Measurements from ENCODE around the gene IPCEF1. TPM values are rescaled to one million over a fixed set of nuclear protein-coding genes. Genes with fewer than 3 reads are reported as not detected.
"Not testable (repeated sequence)": the region's sequence is repeated elsewhere in the genome, so short reads cannot be mapped to it uniquely, and the experiment has no call there.

Gene IPCEF1
- total and polyA plus RNA-seq, 3 experiments from 2014 or later, result 17.7 to 57.8 (median 19.2) TPM

- Mint-ChIP-seq H3K4me1 (peaks cover 7 to 13% (median 11%) of the 10 kb centered on the region in 3 donors), H3K4me3 (no peak overlapping the region), H3K27me3 (peaks cover 8 to 19% of the 10 kb centered on the region in 2 donors), H3K27ac (no peak overlapping the region), H3K36me3 (peaks cover 0 to 12% (median 0%) of the 10 kb centered on the region in 3 donors), H3K9me3 (peaks cover 0 to 8% (median 6%) of the 10 kb centered on the region in 5 donors)
- Histone ChIP-seq H3K27ac (ENCODE audit: low read depth, low read length) (no peak overlapping the region), H3K9me3 (ENCODE audit: low read length) (no peaks in the 10 kb centered on the region), H3K27me3 (ENCODE audit: insufficient read depth, low read length, poor library complexity, severe bottlenecking) (no peaks in the 10 kb centered on the region), H3K36me3 (ENCODE audit: insufficient read depth, low read length) (no peaks in the 10 kb centered on the region), H3K4me1 (ENCODE audit: insufficient read depth, low read length) (peaks cover 8% of the 10 kb centered on the region), H3K4me3 (ENCODE audit: low read length) (no peak overlapping the region)
- ChIA-PET POLR2A (no interaction called here), CTCF (no interaction called here)
- DNase-seq, result no peak
These were observed 49.9 kb downstream of the IPCEF1 start for GRCh38 chr6:154306696-154307095.

- Histone ChIP-seq H3K36me3 (ENCODE audit: insufficient read depth, low read length) (no peaks in the 10 kb centered on the region), H3K4me3 (ENCODE audit: low read length) (no peak overlapping the region), H3K9me3 (ENCODE audit: low read length) (no peaks in the 10 kb centered on the region), H3K4me1 (ENCODE audit: insufficient read depth, low read length) (peaks cover 8% of the 10 kb centered on the region), H3K27me3 (ENCODE audit: insufficient read depth, low read length, poor library complexity, severe bottlenecking) (no peaks in the 10 kb centered on the region), H3K27ac (ENCODE audit: low read depth, low read length) (no peak overlapping the region)
- ChIA-PET CTCF (no interaction called here), POLR2A (no interaction called here)
- Mint-ChIP-seq H3K36me3 (peaks cover 0 to 3% (median 0%) of the 10 kb centered on the region in 3 donors), H3K4me3 (no peak overlapping the region), H3K4me1 (peaks cover 7 to 16% (median 13%) of the 10 kb centered on the region in 3 donors), H3K27ac (no peak overlapping the region), H3K27me3 (peaks cover 1 to 2% of the 10 kb centered on the region in 2 donors), H3K9me3 (no peaks in the 10 kb centered on the region)
- no peak for DNase-seq
These were observed 52.4 kb downstream of the IPCEF1 start for GRCh38 chr6:154304191-154304590.

DNA sequence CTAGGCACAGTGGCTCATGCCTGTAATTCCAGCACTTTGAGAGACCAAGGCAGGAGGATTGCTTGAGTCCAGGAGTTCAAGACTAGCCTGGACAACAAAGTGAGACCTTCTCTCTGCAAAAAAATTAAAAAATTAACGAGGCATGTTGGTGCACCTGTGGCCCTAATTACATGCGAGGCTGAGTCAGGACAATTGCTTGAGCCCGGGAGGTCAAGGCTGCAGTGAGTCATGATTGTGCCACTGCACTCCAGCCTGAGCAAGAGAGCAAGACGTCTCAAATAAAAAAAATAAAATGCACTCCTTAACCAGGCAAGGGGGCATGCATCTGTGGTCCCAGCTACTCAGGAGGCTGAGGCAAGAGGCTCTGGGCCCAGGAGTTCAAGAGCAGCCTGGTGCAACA, 53.0 kb downstream of the IPCEF1 start:
- H3K9me3 ChIP-seq (ENCODE audit: low read length); H3K4me3 ChIP-seq (ENCODE audit: low read length); H3K27ac ChIP-seq (ENCODE audit: low read depth, low read length); H3K4me3 Mint-ChIP-seq; H3K27me3 Mint-ChIP-seq; H3K4me1 ChIP-seq (ENCODE audit: insufficient read depth, low read length); POLR2A ChIA-PET; DNase-seq; CTCF ChIA-PET; H3K36me3 ChIP-seq (ENCODE audit: insufficient read depth, low read length); H3K9me3 Mint-ChIP-seq; H3K27ac Mint-ChIP-seq; H3K36me3 Mint-ChIP-seq; H3K27me3 ChIP-seq (ENCODE audit: insufficient read depth, low read length, poor library complexity, severe bottlenecking): not testable (repeated sequence)
- H3K4me1 Mint-ChIP-seq, result peaks cover 7 to 16% (median 13%) of the 10 kb centered on the region in 3 donors

- Mint-ChIP-seq H3K4me1 (peaks cover 7 to 16% (median 13%) of the 10 kb centered on the region in 3 donors), H3K27ac (peak overlapping the region in 1 of 8 donors; percentile 8), H3K36me3 (peaks cover 0 to under 1% (median 0%) of the 10 kb centered on the region in 3 donors), H3K9me3 (no peaks in the 10 kb centered on the region), H3K4me3 (no peak overlapping the region), H3K27me3 (no peaks in the 10 kb centered on the region)
- CTCF ChIA-PET, result no interaction called here
- Histone ChIP-seq H3K27me3 (ENCODE audit: insufficient read depth, low read length, poor library complexity, severe bottlenecking) (no peaks in the 10 kb centered on the region), H3K27ac (ENCODE audit: low read depth, low read length) (no peak overlapping the region), H3K9me3 (ENCODE audit: low read length) (no peaks in the 10 kb centered on the region), H3K4me3 (ENCODE audit: low read length) (no peak overlapping the region), H3K4me1 (ENCODE audit: insufficient read depth, low read length) (peaks cover 8% of the 10 kb centered on the region), H3K36me3 (ENCODE audit: insufficient read depth, low read length) (no peaks in the 10 kb centered on the region)
- POLR2A ChIA-PET, result no interaction called here
- DNase-seq, result no peak
These were observed 54.5 kb downstream of the IPCEF1 start for GRCh38 chr6:154301839-154302752.

- H3K9me3 Mint-ChIP-seq, result no peaks in the 10 kb centered on the region
- no peaks in the 10 kb centered on the region for H3K9me3 ChIP-seq (ENCODE audit: low read length)
- H3K27me3 ChIP-seq (ENCODE audit: insufficient read depth, low read length, poor library complexity, severe bottlenecking), result no peaks in the 10 kb centered on the region
- H3K36me3 Mint-ChIP-seq, result peaks cover 0 to 1% (median 0%) of the 10 kb centered on the region in 3 donors
- no peak for DNase-seq
- H3K4me3 Mint-ChIP-seq, result no peak overlapping the region
- H3K4me1 Mint-ChIP-seq, result peaks cover 7 to 16% (median 13%) of the 10 kb centered on the region in 3 donors
- H3K36me3 ChIP-seq (ENCODE audit: insufficient read depth, low read length), result no peaks in the 10 kb centered on the region
- CTCF ChIA-PET, result no interaction called here
- H3K27me3 Mint-ChIP-seq, result no peaks in the 10 kb centered on the region
- no peak overlapping the region for H3K27ac ChIP-seq (ENCODE audit: low read depth, low read length)
- H3K27ac Mint-ChIP-seq, result no peak overlapping the region
- POLR2A ChIA-PET, result no interaction called here
- peaks cover 8% of the 10 kb centered on the region for H3K4me1 ChIP-seq (ENCODE audit: insufficient read depth, low read length)
- H3K4me3 ChIP-seq (ENCODE audit: low read length), result no peak overlapping the region
These were observed 55.4 kb downstream of the IPCEF1 start for GRCh38 chr6:154301086-154301625.

- no peak for DNase-seq
- CTCF ChIA-PET, result no interaction called here
- no peaks in the 10 kb centered on the region for H3K9me3 ChIP-seq (ENCODE audit: low read length)
- Mint-ChIP-seq H3K4me1 (peaks cover 7 to 16% (median 13%) of the 10 kb centered on the region in 3 donors), H3K9me3 (no peaks in the 10 kb centered on the region), H3K27me3 (peaks cover 3 to 4% of the 10 kb centered on the region in 2 donors), H3K27ac (no peak overlapping the region), H3K36me3 (peaks cover 0 to 4% (median 0%) of the 10 kb centered on the region in 3 donors), H3K4me3 (no peak overlapping the region)
- POLR2A ChIA-PET, result no interaction called here
- no peak overlapping the region for H3K27ac ChIP-seq (ENCODE audit: low read depth, low read length)
- H3K4me1 ChIP-seq (ENCODE audit: insufficient read depth, low read length), result peaks cover 8% of the 10 kb centered on the region
- H3K27me3 ChIP-seq (ENCODE audit: insufficient read depth, low read length, poor library complexity, severe bottlenecking), result no peaks in the 10 kb centered on the region
- no peak overlapping the region for H3K4me3 ChIP-seq (ENCODE audit: low read length)
- H3K36me3 ChIP-seq (ENCODE audit: insufficient read depth, low read length), result no peaks in the 10 kb centered on the region
These were observed 58.3 kb downstream of the IPCEF1 start for GRCh38 chr6:154298297-154298696.

- Mint-ChIP-seq H3K4me1 (peaks cover 7 to 13% (median 11%) of the 10 kb centered on the region in 3 donors), H3K4me3 (no peak overlapping the region), H3K27me3 (peaks cover 3 to 4% of the 10 kb centered on the region in 2 donors), H3K9me3 (no peaks in the 10 kb centered on the region), H3K27ac (no peak overlapping the region), H3K36me3 (peaks cover 0 to 4% (median 0%) of the 10 kb centered on the region in 3 donors)
- Histone ChIP-seq H3K27ac (ENCODE audit: low read depth, low read length) (no peak overlapping the region), H3K27me3 (ENCODE audit: insufficient read depth, low read length, poor library complexity, severe bottlenecking) (no peaks in the 10 kb centered on the region), H3K36me3 (ENCODE audit: insufficient read depth, low read length) (no peaks in the 10 kb centered on the region), H3K9me3 (ENCODE audit: low read length) (no peaks in the 10 kb centered on the region), H3K4me3 (ENCODE audit: low read length) (no peak overlapping the region), H3K4me1 (ENCODE audit: insufficient read depth, low read length) (peaks cover 8% of the 10 kb centered on the region)
- CTCF ChIA-PET, result no interaction called here
- POLR2A ChIA-PET, result no interaction called here
- DNase-seq, result no peak
These were observed 58.9 kb downstream of the IPCEF1 start for GRCh38 chr6:154297721-154298120.

DNA sequence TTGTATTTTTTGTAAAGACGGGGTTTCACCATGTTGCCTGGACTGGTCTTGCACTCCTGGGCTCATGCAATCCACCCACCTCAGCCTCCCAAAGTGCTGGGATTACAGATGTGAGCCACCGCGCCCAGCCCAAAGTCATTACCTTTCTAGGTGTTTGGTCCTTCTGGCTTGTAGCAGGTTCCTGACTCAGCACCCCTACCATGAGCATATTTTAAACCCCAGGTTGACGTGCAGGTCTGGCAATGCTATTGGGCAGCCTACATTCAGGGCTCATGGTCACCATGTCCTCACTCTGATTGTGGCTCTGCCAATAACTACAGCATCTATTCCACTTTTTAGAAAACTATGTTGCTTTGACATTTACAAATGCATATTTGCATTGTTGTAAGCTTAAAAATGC, 59.4 kb downstream of the IPCEF1 start:
- Mint-ChIP-seq H3K4me3 (no peak overlapping the region), H3K9me3 (no peaks in the 10 kb centered on the region), H3K27ac (no peak overlapping the region), H3K36me3 (peaks cover 0 to 4% (median 0%) of the 10 kb centered on the region in 3 donors), H3K27me3 (peaks cover 3 to 4% of the 10 kb centered on the region in 2 donors), H3K4me1 (peaks cover 5 to 8% (median 8%) of the 10 kb centered on the region in 3 donors)
- no peak overlapping the region for H3K4me3 ChIP-seq (ENCODE audit: low read length)
- H3K4me1 ChIP-seq (ENCODE audit: insufficient read depth, low read length), result peaks cover 5% of the 10 kb centered on the region
- no peaks in the 10 kb centered on the region for H3K9me3 ChIP-seq (ENCODE audit: low read length)
- H3K27ac ChIP-seq (ENCODE audit: low read depth, low read length), result no peak overlapping the region
- H3K36me3 ChIP-seq (ENCODE audit: insufficient read depth, low read length), result no peaks in the 10 kb centered on the region
- CTCF ChIA-PET, result no interaction called here
- no peaks in the 10 kb centered on the region for H3K27me3 ChIP-seq (ENCODE audit: insufficient read depth, low read length, poor library complexity, severe bottlenecking)
- no peak for DNase-seq
- POLR2A ChIA-PET, result no interaction called here
